ENCODE results near the gene AP1M1. TPM values are rescaled to one million over a fixed set of nuclear protein-coding genes. Genes with fewer than 3 reads are reported as not detected.

Gene AP1M1
- total RNA-seq, 1 donor from 2014 or later: 51.8 TPM

DNA sequence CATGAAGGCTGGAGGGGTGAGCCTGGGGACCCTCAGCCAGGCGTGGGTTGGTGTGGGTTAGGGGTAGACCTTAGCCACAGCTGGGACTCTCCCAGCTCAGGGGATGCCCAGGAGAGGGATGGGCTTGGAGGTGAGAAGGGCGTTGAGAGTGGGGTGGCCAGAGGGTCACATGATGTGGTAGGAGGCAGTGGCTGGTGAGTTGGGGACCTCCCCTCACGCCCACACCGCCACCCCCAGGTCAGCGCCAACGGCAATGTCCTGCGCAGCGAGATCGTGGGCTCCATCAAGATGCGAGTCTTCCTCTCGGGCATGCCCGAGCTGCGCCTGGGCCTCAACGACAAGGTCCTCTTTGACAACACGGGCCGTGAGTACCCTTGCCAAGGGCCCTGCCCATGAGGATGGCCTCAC, 28.5 kb downstream of the AP1M1 start:
- intact Hi-C loops (cut with DNase I): no loop called here
- no peak for DNase-seq (ENCODE audit: low spot score)

DNA sequence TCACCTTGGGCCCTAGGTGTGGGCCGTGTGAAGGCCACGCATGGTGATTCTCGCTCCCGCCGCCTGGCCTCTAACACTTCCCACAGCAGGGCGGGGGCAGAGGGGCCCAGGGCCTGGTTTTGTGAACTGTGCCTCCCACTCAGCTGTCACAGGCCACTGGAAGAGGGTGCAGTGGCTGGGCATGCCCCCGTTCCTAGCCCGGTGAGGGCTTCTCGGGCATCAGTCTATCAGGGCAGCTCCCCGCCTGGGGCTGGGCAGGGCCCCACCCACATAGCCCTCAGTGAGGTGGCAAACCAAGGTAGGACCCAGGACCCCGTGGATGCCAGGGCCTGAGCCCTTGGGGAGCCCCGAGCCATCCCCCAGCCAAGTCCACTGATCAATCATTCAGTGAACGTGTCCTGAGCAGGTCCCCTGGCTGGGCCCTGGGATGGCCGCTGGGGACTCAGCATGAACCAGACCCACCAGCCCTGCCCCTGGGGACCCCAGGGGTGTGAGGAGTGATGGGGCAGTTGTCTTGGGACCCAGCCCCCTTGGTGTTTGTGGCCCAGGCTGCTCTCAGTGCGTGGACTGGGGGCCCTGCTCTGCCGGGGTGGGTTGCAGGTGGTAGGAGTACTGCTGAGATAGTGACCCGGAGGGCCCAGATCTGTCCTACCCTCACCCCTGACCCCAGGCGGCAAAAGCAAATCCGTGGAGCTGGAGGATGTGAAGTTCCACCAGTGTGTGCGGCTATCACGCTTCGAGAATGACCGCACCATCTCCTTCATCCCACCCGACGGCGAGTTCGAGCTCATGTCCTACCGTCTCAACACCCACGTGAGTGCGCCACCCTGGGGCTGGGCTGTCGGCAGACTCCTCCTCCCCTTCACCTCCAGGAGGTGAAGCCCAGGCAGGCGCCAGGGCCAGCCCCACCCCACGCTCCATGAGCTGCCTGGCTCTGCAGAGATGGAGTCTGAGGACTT, 29.4 kb downstream of the AP1M1 start:
- no peak for DNase-seq (ENCODE audit: low spot score)
- intact Hi-C loops (cut with DNase I): no loop called here

DNA sequence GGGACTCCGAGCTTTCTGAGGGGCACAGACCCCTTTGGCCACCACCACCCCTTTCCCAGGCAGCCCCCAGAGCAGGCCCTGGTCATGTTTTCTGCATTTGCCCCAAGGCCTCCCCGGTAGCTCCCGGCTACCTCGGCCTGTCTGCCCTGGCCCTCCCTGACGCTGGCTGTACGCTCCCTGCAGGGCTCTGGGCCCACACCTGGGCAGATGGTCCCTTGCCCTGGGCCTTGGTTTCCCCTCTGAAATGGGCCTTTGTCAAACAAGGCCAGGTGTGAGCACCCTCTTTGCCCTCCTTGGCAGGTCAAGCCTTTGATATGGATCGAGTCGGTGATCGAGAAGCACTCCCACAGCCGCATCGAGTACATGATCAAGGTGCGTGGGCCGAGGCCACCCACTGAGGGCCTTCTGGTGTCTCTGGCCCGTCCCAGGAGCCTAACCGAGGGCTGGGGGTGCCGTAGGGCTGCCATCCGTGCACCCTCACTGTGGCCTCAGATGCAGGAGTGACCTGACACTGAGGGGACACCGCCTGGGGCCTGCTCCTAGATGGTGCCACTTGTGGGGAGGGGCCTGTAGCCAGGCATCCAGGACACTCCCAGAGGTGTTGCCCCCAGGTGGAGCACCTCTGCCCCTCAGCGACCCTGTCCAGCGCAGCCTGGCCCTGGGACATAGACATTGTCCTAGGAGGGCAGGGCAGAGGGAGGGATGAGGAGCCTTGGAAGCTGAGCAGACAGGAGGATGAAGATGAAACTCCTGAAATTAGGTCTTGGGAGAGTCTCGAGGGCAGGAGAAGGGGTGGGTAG, 30.3 kb downstream of the AP1M1 start:
- intact Hi-C loops (cut with DNase I): no loop called here
- DNase-seq (ENCODE audit: low spot score): no peak

DNA sequence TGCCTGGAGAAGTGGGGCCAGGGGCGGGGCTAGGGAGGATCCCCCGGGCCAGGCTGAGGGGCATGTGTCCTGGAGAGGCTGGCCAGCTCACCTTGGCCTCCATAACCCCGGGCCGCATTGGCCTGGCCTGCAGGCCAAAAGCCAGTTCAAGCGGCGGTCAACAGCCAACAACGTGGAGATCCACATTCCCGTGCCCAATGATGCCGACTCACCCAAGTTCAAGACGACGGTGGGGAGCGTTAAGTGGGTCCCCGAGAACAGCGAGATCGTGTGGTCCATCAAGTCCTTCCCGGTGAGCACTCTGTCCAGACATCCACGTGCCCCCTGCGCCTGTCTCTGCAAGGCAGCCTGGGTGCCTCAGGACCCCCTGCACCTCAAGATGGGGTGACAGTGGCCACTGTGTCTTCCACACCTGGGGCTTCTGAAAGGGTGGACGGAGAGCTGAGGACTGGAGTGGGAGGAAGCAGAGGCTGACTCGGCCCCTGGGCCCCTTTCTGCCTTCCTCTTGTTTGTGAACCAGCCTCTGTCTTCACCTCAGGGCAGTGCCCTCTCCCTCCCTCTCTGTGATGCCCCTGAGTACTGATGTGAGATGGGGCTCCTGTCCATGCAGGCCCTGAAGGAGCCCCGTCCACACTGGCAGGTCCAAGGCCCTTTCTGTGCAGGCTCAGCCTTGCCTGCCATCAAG, 31.1 kb downstream of the AP1M1 start:
- intact Hi-C loops (cut with DNase I): no loop called here
- DNase-seq (ENCODE audit: low spot score): no peak

DNA sequence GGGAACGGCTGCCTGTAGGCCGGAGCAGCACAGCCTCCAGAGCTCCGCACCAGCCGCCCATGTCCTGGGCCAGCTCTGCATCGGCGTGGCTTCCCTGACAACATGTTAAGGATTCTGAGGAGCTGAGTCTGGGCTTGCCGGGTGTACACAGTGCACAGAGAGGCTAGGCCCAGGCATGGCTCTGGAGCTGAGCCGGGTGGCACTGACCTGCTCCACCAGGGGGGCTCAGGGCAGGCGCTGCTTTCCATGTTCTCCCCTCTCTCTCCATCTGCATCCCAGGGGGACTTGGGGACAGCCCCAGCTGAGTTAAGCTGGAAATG, 31.6 kb downstream of the AP1M1 start:
- DNase-seq (ENCODE audit: low spot score): no peak
- intact Hi-C loops (cut with DNase I): no loop called here

DNA sequence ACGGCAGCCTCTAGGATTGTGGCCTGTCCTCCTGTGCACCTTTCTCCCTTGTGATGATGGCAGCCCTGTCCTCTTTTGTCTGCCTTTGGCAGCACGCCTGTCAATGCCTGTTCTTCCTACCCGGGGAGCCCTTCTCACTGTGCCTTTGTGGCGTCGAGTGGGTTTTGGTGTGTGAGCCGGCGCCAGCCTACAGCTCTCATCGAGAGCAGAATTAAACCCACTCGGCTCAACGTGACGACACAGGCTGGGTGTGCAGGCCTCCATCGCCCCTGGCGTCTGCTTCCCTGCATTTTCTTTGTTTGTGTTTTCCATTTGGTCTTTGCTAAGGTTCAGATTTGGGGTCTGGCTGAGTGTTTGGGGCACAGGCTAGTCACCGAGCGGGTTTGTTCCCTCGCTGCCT, 34.4 kb downstream of the AP1M1 start:
- intact Hi-C loops (cut with DNase I): no loop called here
- no peak for DNase-seq (ENCODE audit: low spot score)

DNA sequence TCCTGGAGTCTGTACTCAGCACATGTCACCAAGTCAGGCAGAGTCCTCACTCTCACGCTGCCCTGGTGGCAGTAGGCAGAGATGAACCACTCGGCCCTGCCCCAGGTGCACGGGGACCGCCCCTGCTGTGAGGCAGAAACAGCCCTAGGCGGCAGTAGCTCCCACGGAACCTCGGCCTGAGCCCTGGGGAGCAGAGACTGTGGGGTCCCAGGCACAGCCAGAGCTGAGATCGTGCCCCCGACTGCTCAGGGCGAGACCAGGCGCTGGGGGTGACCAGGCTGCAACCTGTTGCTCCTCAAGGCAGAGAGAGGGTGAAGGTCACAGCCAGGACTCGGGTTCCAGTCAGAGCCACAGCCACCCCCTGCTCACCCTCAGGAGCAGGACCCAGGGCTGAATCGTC, 34.9 kb downstream of the AP1M1 start:
- intact Hi-C loops (cut with DNase I): no loop called here
- DNase-seq (ENCODE audit: low spot score): no peak

DNA sequence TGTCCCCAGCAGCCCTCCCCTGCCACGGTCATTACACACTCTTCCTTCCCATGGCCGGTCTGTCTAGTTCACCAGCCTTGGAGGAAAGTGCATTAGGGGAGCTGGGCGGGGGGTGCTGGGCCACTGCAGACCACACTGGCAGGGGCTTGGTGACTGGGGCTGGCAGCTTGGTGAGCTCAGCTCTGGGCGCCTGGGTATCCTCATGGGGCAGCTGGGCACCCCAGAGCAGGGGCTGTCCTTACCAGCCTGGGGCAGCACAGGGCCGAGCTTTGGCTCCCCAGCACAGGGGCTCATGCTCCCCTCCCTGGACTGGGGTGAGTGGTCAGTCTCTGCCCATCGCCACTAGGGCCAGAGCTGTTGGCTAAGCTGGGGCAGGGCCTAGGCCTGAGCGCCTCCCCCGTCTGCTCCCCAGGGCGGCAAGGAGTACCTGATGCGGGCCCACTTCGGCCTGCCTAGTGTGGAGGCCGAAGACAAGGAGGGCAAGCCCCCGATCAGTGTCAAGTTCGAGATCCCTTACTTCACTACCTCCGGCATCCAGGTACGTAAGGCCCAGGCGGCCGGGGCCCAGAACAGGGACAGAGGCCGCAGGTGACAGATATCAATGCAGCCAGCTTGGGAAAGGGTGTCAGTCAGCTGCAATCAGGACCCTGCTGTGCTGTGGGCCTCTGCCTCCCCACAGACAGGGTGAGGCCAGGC, 35.5 kb downstream of the AP1M1 start:
- DNase-seq (ENCODE audit: low spot score): no peak
- intact Hi-C loops (cut with DNase I): no loop called here

DNA sequence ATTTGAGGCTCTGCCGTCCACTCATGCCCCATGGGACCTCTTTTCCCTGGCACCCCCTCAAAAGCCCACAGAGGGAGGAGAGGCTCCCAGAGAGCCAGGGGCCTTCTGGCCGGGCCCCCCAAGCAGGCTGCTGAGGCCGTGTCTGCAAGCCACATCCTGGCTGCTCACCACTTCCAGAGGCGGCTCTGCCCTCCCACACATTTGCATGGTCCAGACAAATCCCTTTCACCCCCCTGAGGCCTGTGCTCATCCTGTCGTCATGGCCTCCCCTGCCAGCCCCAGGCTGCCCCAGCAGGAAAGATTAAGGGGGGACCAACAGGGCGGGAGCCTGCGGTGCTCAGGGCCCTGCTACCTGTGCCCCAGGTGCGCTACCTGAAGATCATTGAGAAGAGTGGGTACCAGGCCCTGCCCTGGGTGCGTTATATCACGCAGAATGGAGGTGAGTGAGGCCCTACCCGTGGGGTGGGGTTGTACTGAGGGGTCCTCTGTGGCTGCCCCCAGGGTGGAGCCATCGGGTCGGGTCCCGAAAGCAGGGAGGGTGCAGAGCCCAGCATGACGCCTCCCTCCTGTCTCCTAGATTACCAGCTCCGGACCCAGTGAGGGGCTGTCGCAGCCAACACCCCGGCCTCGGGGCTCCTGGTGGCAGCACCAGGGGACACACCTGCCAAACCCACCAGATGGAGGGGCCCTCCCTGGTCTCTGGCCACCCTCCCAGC, 36.3 kb downstream of the AP1M1 start:
- intact Hi-C loops (cut with DNase I): no loop called here
- DNase-seq (ENCODE audit: low spot score): no peak

DNA sequence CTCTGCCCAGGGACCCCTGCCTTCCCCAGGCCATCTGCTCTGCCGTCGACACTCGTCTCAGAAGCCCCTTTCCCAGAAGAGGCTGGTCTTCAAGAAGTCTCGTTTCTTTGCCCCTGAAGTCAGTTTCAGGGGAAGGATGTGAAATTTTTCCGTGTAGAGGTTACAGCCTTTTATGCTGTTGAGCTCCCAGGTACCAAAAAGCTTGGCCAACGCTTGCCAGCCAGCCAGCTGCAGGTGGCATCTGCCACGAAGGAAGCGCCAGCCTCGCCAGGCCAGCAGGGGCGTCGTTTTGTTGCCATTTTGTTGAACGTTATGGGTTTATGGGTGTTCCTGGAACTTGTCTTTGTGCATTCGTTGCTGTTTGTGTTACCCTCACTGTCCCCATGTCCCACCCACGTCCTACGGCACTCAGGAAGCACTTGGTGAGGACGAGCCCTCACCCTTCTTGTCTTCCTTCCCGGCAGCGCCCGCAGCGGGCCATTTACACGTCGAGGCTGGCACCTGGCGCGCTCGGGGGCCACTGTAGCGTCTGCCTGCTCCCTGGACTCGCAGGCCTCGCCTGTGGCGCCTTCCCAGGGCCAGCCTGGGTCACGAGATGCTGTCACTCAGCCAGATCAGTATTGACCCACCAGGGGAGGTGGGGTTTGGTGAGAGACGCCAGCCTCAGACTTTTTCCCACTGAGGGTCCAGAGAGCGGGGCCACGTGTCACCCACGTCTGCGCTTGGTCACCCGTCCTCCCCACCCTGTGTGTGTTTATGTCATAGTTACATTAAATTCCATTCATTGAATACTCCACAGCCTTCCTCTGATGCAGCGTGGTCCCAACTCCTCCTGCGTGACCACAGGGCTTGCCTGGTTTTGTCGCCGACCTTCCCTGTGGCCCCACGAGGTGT, 37.1 kb downstream of the AP1M1 start:
- intact Hi-C loops (cut with DNase I): no loop called here
- DNase-seq (ENCODE audit: low spot score): no peak

DNA sequence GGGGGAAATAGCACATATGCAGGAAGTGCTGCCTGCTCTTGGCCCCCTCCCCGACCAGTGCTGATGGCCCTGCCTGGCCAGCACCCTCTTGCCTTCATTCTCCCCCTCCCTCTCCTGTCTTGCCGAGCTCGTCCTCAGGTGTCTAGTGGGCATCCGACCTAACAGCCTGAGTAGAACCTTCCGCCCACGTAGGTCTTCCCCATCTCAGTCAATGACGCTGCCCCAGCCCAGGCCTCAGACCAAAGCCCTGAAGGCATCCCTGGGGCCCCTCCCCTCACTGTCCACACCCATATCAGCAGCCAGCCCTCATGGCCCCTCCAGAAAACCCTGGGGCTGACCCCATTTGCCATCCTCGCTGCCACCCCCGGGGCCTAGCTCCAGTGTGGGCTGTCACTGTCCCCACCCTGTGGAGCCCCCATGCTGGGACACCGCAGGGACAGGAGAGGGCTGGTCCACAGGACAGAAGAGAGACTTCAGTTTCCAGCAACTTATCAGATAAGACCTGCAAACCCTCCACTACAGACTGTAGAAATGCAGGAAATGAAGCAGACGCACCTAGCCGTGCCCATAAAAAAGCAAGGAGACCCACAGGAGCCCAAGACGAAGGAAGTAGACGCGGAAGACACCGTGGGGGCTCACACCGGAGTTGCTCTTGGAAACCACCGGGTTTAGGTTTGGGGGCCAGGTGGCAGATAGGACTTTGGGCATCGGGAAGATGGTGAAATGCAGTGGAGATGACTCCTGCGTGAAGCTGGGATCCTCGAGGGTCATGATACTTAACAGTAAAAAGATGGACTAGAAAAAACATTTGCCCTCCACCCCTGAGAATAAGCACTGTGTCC, 38.3 kb downstream of the AP1M1 start:
- intact Hi-C loops (cut with DNase I): no loop called here
- no peak for DNase-seq (ENCODE audit: low spot score)

DNA sequence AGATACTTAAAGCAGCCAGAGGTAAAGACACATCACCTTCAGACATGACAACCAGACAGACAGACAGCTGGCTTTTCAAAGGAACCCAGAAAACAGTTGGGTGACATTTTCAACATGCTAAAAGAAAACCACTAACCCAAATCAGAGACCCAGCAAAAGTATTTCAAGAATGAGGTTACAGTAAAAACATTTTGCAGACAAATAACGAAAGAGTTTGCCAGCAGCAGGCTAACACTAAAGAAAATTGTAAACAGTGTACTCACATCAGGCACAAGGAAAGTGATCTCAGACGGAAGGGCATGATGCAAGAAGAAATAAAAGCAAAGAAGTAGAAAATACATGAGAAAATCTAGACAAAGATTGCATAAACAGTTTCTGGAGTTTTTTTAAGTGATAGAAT, 46.4 kb downstream of the AP1M1 start:
- intact Hi-C loops (cut with DNase I): no loop called here
- DNase-seq (ENCODE audit: low spot score): no peak

DNA sequence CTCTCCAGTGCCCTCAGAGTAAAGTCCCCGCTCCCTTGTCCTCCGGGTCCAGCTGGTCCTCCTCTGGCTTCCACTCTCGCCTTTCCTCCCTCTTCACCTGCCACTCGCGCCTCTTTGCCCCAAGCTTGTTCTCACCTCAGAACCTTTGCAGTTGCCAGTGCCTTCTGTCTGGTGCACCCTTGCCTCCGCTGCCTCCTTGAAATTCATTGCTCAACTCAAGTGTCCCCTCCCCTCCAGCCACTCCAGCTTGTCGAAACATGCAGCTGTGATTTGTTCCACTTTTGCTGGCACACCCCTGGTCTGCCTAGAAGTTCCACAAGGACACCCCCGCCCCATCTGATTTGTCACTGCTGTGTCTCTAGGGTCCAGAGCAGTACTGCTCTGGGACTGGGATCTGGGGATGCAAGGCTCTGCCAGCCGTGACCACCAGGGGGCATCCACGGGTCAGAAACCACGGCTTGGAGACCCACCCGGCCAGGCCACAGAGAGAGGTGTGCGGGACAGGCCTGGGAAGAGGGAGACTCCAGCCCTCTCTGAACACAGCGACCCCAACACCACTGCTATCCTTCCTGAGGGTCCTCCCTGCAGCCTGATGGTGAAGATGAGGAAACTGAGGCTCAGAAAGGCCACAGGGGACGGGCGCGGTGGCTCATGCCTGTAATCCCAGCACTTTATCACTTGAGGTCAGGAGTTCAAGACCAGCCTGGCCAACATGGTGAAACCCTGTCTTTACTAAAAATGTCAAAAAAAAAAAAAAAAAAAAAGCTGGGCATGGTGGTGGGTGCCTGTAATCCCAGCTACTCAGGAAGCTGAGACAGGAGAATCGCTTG, 49.9 kb downstream of the AP1M1 start:
- DNase-seq (ENCODE audit: low spot score): peak; percentile 95
- intact Hi-C loops (cut with DNase I): loop anchor here (1.0 to 5.0 kb wide), 3 partner anchors 35 to 136 kb away; no protein-coding TSS in a partner anchor

DNA sequence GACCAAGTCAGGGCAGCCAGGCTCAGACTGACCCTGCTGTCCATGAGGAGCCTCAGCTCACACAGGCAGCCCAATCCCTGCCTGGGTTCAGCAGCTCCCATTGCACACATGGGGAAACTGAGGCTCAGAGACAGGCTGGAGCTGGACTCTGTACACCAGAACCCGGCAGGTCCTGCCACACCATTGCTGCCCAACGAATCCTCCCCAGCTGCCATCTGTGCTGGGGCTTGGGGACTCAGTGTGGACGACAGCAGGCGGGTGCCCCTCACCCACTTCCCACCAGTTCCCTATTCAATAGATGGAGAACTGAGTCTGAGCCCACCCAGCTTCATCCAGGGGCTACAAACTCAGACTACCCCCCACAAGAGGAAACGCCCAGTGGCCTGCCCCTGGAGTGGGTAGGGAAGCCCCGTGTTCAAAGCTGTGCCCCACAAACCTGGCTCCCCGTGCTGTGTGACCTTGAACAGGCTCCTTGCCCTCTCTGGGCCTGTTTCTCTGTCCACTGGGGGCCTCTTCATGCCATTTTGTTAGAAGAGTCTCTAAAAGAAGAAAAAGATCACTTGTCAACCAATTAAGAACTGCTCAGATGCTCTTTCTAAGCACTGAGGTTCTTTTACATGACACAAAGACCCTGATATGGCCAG, 50.8 kb downstream of the AP1M1 start:
- intact Hi-C loops (cut with DNase I): loop anchor here (2.0 to 5.0 kb wide), 2 partner anchors 34 to 78 kb away; no protein-coding TSS in a partner anchor
- DNase-seq (ENCODE audit: low spot score): no peak

DNA sequence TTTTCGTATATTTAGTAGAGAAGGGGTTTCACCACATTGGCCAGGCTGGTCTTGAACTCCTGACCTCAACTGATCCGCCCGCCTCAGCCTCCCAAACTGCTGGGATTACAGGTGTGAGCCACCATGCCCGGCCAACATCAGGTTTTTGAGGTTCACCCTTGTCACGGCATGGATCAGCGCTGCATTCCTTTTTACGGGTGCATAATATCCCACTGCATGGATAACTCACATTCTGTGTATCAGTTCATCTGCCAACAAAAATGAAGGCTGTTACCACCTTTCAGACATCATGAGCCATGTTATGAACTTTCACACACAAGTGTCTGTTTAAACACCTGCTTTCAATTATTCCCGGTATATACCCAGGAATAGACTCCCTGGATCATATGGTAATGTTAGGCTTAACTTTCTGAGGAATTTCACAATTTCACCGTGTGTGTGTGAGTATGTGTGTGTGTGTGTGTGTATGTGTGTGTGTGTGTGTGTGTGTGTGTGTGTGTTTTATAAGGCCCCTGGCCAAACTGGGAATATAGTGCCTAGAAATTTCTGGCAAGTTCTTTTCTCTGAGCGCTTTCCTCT, 52.2 kb downstream of the AP1M1 start:
- intact Hi-C loops (cut with DNase I): loop anchor here (2.0 to 5.0 kb wide), 2 partner anchors 32 to 77 kb away; no protein-coding TSS in a partner anchor

More for the DNA sequence above, 52.2 kb downstream of the AP1M1 start:
- DNase-seq (ENCODE audit: low spot score): no peak
